A673 (cell line): ENCODE measurements around the gene DENND5B.

ENCODE experiments used
- CTCF ChIP-seq: fragments of 300-800, 200-600 bp; sonication (generic); conservative IDR thresholded peaks from 2 replicates; pipeline ENCODE4 v1.5.1; 2017; ENCODE audit warnings: low read depth, mild to moderate bottlenecking, antibody characterized with exemption, low read length, moderate library complexity, mixed read lengths
- EZH2 ChIP-seq: fragments of 200-600 bp; sonication (generic); IDR thresholded peaks from 2 replicates; pipeline ENCODE4 v1.6.1; 2017; ENCODE audit warnings: borderline replicate concordance, low read depth, mild to moderate bottlenecking, mixed read lengths, antibody characterized with exemption, low read length; ENCODE audit not compliant: poor library complexity, severe bottlenecking

GRCh38 chr12:31386364-31386777 is 204.6 kb downstream of the DENND5B start:
- TF ChIP-seq EZH2 = no peak
- TF ChIP-seq CTCF = no peak
